Activated T-helper 9 cell treated with anti-CD3 and anti-CD28 coated beads, Interleukin-2, amount 50 U/mL, for 16 hours (primary cell): ENCODE results near the gene C9.
"Not testable (repeated sequence)": the region's sequence is repeated elsewhere in the genome, so short reads cannot be mapped to it uniquely, and the experiment has no call there.

Experiments
- DNase-seq: peaks from one replicate; pipeline ENCODE4 v3.0.0-alpha.2; 2020; ENCODE audit warnings: low read depth

Gene C9

DNA sequence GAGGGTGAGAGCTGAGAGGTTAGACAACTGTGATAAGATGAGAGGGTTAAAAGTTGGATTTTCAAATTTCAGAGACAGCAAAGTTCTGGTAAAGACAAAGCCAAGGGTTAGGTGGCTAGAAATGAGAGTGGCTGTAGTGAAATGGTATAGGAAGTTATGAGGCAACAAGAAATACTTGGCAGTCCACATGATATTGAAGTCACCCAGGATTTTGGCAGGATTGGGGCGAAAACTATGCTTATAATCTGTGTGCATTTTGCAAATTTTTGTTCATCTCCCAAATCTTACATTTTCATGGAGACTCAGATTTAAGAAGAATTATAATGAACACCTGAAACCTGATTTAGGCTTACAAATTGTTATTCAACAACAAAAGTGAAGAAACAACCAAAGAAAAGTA, 35.6 kb downstream of the C9 start:
- DNase-seq: no peak

DNA sequence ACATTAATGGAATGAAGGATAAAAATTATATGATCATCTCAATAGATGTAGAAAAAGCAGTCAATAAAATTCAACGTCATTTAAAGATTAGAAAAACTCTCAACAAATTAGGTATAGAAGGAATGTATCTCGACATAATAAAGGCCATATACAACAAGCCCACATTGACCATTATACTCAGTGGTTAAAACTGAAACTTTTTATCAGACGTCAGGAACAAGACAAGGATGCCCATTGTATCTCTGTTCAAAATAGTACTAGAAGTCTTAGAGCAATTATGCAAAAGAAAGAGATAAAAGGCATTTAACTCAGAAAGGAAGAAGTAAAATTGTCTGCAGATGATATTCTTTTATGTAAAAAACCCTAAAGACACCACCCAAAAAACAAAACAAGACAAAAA, 40.8 kb downstream of the C9 start:
- DNase-seq: no peak

DNA sequence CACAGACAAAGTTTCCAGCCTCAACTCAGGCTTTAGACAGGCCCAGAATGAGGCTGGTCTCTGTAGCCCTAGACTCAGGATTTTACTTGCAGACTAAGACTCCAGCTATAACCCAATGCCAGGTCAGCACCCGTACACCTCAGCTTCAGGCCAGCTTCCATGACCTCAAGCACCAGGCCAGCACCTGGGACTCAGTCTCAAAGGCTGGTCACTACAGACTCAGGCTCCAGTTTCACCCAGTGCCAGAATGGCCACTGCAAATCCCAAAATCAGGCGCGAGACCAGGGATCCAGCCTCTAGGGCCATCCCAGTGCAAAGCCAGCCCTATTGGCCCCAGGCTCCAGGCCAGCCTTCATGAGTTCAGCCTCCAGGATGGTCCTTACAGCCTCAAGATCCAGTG, 44.9 kb downstream of the C9 start:
- DNase-seq: no peak

GRCh38 chr5:39316464-39316863, 47.8 kb downstream of the C9 start:
- not testable (repeated sequence) for DNase-seq

GRCh38 chr5:39315995-39316394, 48.3 kb downstream of the C9 start:
- no peak for DNase-seq

DNA sequence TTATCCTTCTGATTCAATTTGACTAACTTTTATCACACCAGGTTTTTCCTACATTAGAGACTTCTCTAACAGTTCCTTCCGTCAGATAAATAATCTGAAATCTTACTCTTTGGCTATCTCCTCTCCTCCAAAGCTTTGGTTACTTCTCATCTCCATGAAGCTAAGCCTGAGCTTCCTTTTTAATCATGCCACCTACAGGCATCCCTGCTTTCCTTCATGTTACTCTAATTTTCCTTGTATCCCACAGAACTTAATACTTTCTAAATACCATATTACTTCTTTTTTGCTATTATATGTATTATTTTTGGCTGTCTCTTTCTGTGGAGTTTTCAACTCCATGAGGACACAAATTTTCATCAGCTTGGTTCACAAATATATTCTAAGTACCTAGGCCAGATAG, 49.7 kb downstream of the C9 start:
- DNase-seq: no peak

DNA sequence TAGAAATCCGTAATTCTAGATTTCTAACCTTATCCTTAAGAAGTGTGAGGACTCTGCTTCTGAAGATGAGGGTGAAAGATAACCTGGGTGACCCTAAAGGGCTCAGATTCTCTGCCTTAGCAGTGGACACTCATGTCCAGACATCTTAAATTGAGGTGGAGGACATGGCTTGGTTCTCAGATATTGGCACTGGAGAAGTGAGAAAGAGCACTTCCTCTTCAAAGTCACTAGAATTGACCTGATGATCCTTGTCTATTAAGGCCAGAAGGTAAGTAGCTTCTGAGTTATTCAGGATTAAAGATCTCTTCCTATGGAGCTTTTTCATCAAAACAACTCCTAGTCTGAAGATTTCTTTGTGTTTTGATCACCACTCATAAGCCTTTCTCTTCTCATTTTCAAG, 54.8 kb downstream of the C9 start:
- DNase-seq: no peak

DNA sequence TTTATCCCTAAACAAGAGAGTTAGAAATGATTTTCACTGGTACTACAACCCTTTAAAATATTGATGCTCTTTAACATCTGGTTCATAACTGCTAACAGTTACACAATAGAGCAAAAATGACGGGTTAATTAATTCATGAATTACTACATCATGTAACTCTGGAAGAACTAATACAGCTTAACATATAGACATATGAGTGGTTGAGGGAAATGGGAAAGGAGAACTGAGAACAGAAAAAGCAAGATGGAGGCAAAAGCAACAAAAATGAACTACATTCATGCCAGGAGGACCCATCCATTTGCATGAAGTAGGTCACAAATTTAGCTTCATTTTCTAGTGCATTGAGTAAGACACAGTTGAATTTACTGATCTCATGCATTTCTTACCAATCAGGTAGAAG, 61.8 kb downstream of the C9 start:
- no peak for DNase-seq

DNA sequence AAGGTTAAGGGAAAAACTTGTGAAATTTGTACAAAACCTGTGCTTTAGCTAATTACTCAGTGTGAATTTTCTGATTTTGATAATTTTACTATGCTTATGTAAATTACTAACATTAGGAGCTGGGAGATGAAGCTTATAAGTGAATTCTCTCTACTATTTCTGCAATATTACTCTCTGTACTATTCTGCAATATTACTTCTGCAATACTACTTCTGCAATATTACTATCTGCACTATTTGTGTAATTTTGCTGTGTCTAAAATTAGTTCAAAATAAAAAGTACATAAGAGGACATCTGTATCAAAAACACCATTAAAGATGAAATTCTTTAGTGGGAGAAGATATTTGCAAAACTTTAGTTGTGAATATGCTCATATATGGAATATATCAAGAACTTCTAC, 62.9 kb downstream of the C9 start:
- DNase-seq: no peak

- DNase-seq: no peak
Measured at GRCh38 chr5:39299962-39300361, 64.3 kb downstream of the C9 start.

GRCh38 chr5:39294736-39295135, 69.6 kb downstream of the C9 start:
- DNase-seq: no peak

- no peak for DNase-seq
Measured at GRCh38 chr5:39284552-39284951, 79.7 kb downstream of the C9 start.

- peak; percentile 8 for DNase-seq
Measured at GRCh38 chr5:39283231-39283818, 81.0 kb downstream of the C9 start.

DNA sequence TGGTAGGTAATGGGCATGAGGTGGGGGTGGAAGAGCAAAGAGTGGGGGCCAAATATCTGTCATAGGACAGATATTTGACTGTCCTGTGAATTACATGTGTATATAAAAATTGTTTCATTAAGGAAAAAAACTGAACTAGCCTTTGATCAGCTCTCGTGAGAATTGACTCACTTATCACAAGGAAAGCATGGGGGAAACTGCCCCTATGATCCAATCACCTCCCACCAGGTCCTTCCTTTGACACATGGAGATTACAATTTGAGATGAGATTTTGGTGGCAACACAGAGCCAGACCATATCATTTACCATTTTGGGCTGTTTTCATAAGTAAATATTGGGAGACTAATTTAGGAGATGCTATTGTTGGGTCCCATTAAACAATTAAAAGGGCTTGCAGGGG, 81.7 kb downstream of the C9 start:
- DNase-seq: no peak

DNA sequence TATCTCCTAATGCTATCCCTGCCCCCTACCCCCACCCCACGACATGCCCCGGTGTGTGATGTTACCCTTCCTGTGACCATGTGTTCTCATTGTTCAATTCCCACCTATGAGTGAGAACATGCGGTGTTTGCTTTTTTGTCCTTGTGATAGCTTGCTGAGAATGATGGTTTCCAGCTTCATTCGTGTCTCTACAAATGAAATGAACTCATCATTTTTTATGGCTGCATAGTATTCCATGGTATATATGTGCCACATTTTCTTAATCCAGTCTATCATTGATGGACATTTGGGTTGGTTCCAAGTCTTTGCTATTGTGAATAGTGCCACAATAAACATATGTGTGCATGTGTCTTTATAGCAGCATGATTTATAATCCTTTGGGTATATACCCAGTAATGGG, 88.4 kb downstream of the C9 start:
- not testable (repeated sequence) for DNase-seq

DNA sequence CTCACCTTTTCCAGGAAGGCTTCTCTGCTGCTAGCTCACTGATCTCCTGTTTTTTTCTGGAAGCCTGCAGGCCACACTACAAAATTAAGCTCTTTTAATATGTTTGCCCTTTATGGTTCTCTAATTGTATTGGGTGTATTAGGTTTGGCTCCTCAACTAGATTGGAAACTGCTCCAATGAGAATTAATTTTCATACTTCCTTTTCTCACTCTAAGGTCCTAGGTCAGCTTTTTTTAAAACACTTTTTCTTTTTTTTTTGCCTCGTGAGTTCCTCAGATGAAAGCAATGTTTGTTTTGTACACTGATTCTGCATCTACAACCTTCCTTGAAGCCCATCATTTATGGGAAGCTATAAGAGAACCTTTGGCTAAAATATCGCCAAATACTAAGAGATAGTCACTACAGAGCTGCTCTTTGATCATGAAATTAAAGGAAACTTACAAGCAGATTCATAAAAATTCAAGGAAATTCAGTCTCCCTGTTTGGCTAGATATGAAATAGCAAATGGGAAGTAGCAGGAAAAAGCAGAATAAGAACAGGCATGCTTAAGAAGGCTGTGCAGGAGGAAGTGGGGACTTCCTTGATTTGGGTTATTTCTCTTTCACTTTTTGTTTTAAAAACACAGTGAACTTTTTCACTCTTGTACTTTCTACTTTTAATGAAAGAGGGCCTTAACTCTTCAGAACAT, 89.8 kb downstream of the C9 start:
- DNase-seq: no peak

GRCh38 chr5:39273314-39273954, 90.9 kb downstream of the C9 start:
- DNase-seq: no peak

DNA sequence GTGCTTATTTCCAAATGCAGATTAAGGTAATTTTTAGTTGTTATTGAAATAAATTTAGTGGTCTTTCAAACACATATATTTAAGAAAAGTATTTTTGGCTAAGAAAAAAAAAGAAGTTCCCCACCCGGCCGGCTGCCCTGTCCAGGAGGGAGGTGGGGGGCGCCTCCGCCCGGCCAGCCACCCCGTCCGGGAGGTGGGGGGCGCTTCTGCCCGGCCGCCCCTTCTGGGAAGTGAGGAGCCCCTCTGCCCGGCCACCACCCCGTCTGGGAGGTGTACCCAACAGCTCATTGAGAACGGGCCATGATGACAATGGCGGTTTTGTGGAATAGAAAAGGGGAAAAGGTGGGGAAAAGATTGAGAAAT, 91.4 kb downstream of the C9 start:
- not testable (repeated sequence) for DNase-seq

DNA sequence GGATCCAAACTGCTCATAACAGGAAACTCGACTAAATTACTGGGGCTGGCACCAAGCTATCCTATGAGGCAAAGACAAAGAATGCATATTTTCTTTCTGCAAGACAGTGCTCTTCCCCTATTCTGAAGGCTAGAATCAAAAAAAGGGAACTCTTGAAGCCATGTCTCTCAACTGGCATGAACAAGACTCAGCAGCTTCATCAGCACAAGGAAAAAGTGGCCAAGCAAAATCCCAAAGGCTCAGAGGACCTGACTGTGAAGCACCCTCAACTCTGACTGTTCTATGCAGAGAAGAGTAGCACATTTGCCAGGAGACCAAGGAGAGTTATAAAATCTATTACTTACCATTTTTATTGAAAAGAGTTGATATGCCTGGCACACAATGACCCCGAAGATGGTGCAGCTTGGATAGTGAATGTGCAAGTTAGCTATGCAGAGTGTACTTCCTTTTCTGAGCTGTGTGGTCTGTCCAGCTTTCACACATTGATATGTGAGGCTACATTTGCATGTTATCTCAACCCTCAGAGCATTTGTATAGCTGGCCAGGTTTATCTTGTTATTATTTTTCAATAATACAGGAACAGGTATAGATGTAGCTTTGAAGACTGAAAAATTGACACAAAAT, 94.0 kb downstream of the C9 start:
- no peak for DNase-seq

- no peak for DNase-seq
Measured at GRCh38 chr5:39267186-39267585, 97.1 kb downstream of the C9 start.

DNA sequence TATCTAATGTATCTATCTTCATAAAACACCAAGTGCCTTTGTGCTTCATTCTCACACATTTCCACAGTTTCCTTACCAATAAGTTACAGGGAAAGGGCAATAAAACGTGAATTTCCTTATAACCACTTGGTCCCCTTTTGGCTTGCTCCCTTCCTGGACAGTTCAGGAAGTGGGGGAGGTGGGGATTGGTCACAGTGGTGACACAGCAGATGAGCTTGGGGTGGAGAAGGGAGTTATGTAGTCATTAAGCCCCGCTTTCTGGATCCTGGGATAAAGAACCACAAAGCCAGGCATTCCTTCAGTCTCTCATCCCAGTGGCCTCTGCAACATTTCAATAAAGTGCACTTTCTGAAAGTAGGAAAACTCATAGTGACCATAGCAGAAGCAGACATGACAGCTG, 97.9 kb downstream of the C9 start:
- no peak for DNase-seq

DNA sequence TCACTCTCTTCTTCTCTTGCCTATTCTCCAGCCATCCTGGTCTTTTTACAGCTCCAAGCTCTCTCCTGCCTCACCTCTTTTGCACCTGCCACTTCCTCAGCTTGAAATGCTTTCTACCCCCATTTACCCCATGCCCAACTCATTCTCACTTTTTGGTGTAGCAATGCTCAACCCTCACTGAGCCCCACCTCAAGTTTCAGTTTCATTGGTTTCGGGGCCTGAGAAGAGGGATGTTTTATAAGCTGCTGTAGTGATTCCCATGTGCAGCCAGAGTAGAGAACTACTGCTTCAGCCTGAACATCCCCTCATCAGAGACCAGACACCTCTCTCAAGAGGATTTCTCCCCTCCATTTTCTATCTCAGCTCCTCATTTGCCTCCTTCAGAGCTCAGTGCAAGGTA, 99.8 kb downstream of the C9 start:
- no peak for DNase-seq

DNA sequence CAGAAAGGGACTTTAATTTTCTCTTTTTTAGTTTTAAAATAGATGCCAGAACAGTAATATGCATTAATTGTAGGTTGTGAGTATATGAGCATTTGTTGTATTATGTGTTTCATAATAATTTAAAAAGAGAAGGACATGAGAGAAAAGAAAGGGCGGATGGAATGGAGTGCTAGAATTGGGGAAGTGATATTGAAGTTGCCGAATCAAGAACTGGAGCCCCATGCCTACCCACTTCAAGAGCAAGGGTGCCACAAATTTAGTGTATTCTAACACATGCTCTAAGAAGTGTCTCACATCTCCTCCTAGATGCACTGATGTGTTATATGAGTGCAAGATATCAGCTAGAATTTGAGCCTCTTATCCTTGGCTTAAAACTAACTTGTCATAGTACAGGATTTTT, 101.3 kb downstream of the C9 start:
- no peak for DNase-seq
